ENCODE data around the gene LGR4. TPM values are rescaled to one million over a fixed set of nuclear protein-coding genes. Genes with fewer than 3 reads are reported as not detected.

The LGR4 gene
- total RNA-seq, 1 experiment from 2014 or later: 99.2 TPM

DNA sequence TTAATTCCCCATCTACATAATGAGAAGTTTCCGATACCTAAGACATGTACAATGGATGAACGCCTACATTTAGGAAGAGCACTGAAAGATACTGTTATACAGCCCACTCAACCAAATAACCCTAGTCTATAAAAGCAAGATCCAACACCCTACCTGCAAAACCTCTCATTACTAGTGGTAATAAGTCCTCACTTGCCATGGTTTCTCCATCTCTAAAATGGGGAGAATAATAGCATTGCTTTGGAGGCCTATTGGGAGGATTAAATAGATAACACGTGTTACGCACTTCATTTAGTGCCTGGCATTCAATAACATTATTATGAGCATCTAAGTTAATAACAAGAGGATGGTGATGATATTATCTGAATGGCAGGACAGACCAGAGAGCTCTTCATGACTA is 16.9 kb downstream of the LGR4 start:
- H3K4me2 ChIP-seq (ENCODE audit: insufficient read depth, insufficient read length, low read length): no peak overlapping the region
- no peak overlapping the region for H3K56ac ChIP-seq (ENCODE audit: insufficient read length, low read depth, low read length)
- H2BK15ac ChIP-seq (ENCODE audit: low read depth, low read length): no peak overlapping the region
- H3K4me3 Mint-ChIP-seq: no peak overlapping the region
- H3K4me1 ChIP-seq (ENCODE audit: insufficient read depth, low read length): peaks cover 2% of the 10 kb centered on the region
- TF ChIP-seq, protein P1, sequence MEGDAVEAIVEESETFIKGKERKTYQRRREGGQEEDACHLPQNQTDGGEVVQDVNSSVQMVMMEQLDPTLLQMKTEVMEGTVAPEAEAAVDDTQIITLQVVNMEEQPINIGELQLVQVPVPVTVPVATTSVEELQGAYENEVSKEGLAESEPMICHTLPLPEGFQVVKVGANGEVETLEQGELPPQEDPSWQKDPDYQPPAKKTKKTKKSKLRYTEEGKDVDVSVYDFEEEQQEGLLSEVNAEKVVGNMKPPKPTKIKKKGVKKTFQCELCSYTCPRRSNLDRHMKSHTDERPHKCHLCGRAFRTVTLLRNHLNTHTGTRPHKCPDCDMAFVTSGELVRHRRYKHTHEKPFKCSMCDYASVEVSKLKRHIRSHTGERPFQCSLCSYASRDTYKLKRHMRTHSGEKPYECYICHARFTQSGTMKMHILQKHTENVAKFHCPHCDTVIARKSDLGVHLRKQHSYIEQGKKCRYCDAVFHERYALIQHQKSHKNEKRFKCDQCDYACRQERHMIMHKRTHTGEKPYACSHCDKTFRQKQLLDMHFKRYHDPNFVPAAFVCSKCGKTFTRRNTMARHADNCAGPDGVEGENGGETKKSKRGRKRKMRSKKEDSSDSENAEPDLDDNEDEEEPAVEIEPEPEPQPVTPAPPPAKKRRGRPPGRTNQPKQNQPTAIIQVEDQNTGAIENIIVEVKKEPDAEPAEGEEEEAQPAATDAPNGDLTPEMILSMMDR (conservative IDR thresholded peaks at IDR 0.05): no peak
- H4K91ac ChIP-seq (ENCODE audit: insufficient read length, low read depth, low read length): no peak overlapping the region
- no peak overlapping the region for H3K23ac ChIP-seq (ENCODE audit: insufficient read length, low read depth, low read length)
- no peak overlapping the region for H2BK5ac ChIP-seq (ENCODE audit: insufficient read length, low read length)
- H3K18ac ChIP-seq (ENCODE audit: insufficient read length, low read depth, low read length): no peak overlapping the region
- peaks cover 30% of the 10 kb centered on the region; the same call in 1 of the 2 replicates for H3K79me2 ChIP-seq (ENCODE audit: insufficient read depth, low read length)
- H3K9ac ChIP-seq (ENCODE audit: extremely low read depth, insufficient read length, low read length): no peak overlapping the region
- WGBS (ENCODE audit: extremely low coverage, insufficient read length, low lambda C conversion rate): no CpG with 5 or more reads among the region's 4 CpGs
- no peak for DNase-seq
- no peak overlapping the region for H2BK12ac ChIP-seq (ENCODE audit: insufficient read length, low read depth, low read length)
- peaks cover 19% of the 10 kb centered on the region in 2 experiments for H3K9me3 Mint-ChIP-seq
- no peak overlapping the region for H3K27ac ChIP-seq (ENCODE audit: insufficient read length, low read depth, low read length)
- no peak overlapping the region for H3K14ac ChIP-seq (ENCODE audit: insufficient read depth, low read length)
- H2BK20ac ChIP-seq (ENCODE audit: low read depth, low read length, poor library complexity, severe bottlenecking): no peak overlapping the region
- H3K79me1 ChIP-seq (ENCODE audit: insufficient read depth, low read depth, low read length, poor library complexity, severe bottlenecking): peaks cover 12% of the 10 kb centered on the region
- H2AK5ac ChIP-seq (ENCODE audit: insufficient read length, low read length): no peak overlapping the region
- no peaks in the 10 kb centered on the region for H4K20me1 ChIP-seq (ENCODE audit: control insufficient read depth, insufficient read depth, insufficient read length)
- H3K4ac ChIP-seq (ENCODE audit: low read depth, low read length): no peak overlapping the region
- H2BK120ac ChIP-seq (ENCODE audit: low read depth, low read length, poor library complexity, severe bottlenecking): no peak overlapping the region
- H3K23me2 ChIP-seq (ENCODE audit: insufficient read length, low read depth, low read length, poor library complexity, severe bottlenecking): no peaks in the 10 kb centered on the region
- H3K27me3 Mint-ChIP-seq (ENCODE audit: low read depth): no peaks in the 10 kb centered on the region
- H4K8ac ChIP-seq (replicated peaks; ENCODE audit: insufficient read length, low read depth, low read length): no peak overlapping the region
- H3K27ac Mint-ChIP-seq: peak overlapping the region in 2 of 3 experiments; percentile 58 to 86; a peak in 5 of 7 replicates
- H3K36me3 Mint-ChIP-seq (ENCODE audit: insufficient read depth in 1 of 3, low read depth in 3 of 3): peaks cover 19 to 63% (median 26%) of the 10 kb centered on the region in 3 experiments
- no peak overlapping the region for H3T11ph ChIP-seq (ENCODE audit: low read length)
- H3K9me3 ChIP-seq (ENCODE audit: control insufficient read depth, low read depth, low read length): no peaks in the 10 kb centered on the region
- H3K27me3 ChIP-seq (ENCODE audit: insufficient read depth, low read length): no peaks in the 10 kb centered on the region
- H2AFZ ChIP-seq (ENCODE audit: low read length): no peak overlapping the region
- H3K4me1 Mint-ChIP-seq: peaks cover 78 to 88% of the 10 kb centered on the region in 2 experiments
- H4K5ac ChIP-seq (ENCODE audit: insufficient read length, low read depth, low read length): no peak overlapping the region

Measured in H9 (cell line).